ENCODE measurements around the gene RBMS1. TPM values are rescaled to one million over a fixed set of nuclear protein-coding genes. Genes with fewer than 3 reads are reported as not detected.

The RBMS1 gene
- total and polyA plus RNA-seq, 2 experiments from 2014 or later = 55.5 to 94.8 TPM

GRCh38 chr2:160271171-160272086 lies 222.2 kb downstream of the RBMS1 start:
- peaks cover 12% of the 10 kb centered on the region for H3K27me3 ChIP-seq (ENCODE audit: insufficient read depth)
- H3K27ac ChIP-seq (ENCODE audit: low read depth) = peak overlapping the region; percentile 76
- TF ChIP-seq JUNB (IDR thresholded peaks at IDR 0.05; ENCODE audit: unreplicated experiment) = no peak
- TF ChIP-seq CTCF (conservative IDR thresholded peaks at IDR 0.05; ENCODE audit: low read depth in 2 of 2) = no peak
- no peak for TF ChIP-seq POLR2AphosphoS5 (IDR thresholded peaks at IDR 0.05; ENCODE audit: low read depth)
- no peak for TF ChIP-seq REST (IDR thresholded peaks at IDR 0.05; ENCODE audit: unreplicated experiment)
- TF ChIP-seq EZH2 (IDR thresholded peaks at IDR 0.05; ENCODE audit: low read depth, unreplicated experiment) = no peak
- no peak for TF ChIP-seq NANOG (IDR thresholded peaks at IDR 0.05; ENCODE audit: borderline replicate concordance)
- TF ChIP-seq CREB1 (CRISPR knock-in tag; IDR thresholded peaks at IDR 0.05; ENCODE audit: low read depth) = no peak
- TF ChIP-seq EZH2phosphoT487 (IDR thresholded peaks at IDR 0.05; ENCODE audit: unreplicated experiment) = no peak
- TF ChIP-seq ETS1 (IDR thresholded peaks at IDR 0.05) = no peak
- TF ChIP-seq STAT1 (IDR thresholded peaks at IDR 0.05; ENCODE audit: unreplicated experiment) = no peak
- TF ChIP-seq ZNF331 (CRISPR knock-in tag; IDR thresholded peaks at IDR 0.05; ENCODE audit: low read depth) = no peak
- no peak for TF ChIP-seq ZNF114 (CRISPR knock-in tag; IDR thresholded peaks at IDR 0.05)
- TF ChIP-seq ZNF462 (CRISPR knock-in tag; IDR thresholded peaks at IDR 0.05) = no peak
- H3K4me3 ChIP-seq = no peak overlapping the region
- H3K27ac Mint-ChIP-seq = no peak overlapping the region; the same call in 1 of the 2 replicates
- H4K20me1 ChIP-seq (replicated peaks; ENCODE audit: insufficient read depth) = no peaks in the 10 kb centered on the region
- H3F3A ChIP-seq (replicated peaks; ENCODE audit: low read depth) = peaks cover 14% of the 10 kb centered on the region; the same call in 1 of the 2 replicates
- peaks cover 32% of the 10 kb centered on the region for H3K4me1 Mint-ChIP-seq
- H3K27me3 Mint-ChIP-seq (ENCODE audit: insufficient read depth, low read depth, poor library complexity) = peaks cover 15% of the 10 kb centered on the region
- no peaks in the 10 kb centered on the region for H3K36me3 ChIP-seq (ENCODE audit: insufficient read depth)
- no peak overlapping the region for H3K4me3 Mint-ChIP-seq
- DNase-seq (ENCODE audit: low spot score) (peak; percentile 50), ATAC-seq (peak; percentile 6)
- peaks cover 23% of the 10 kb centered on the region for H3K4me1 ChIP-seq (ENCODE audit: insufficient read depth)
- H3K9me2 ChIP-seq (ENCODE audit: insufficient read depth) = no peaks in the 10 kb centered on the region
- H3K4me2 ChIP-seq = peak overlapping the region; percentile 82
- H3K36me3 Mint-ChIP-seq (ENCODE audit: low read depth) = peaks cover 13% of the 10 kb centered on the region; the same call in 2 of the 3 replicates
- no peak overlapping the region for H2AFZ ChIP-seq
- H3K9me3 Mint-ChIP-seq = no peaks in the 10 kb centered on the region
- no peaks in the 10 kb centered on the region for H3K79me2 ChIP-seq (replicated peaks; ENCODE audit: insufficient read depth)

Data from GM23338 (cell line).